Liver (tissue), 9 donors: ENCODE measurements around the gene EPB41L3. TPM values are rescaled to one million over a fixed set of nuclear protein-coding genes. Genes with fewer than 3 reads are reported as not detected.

ENCODE experiments used
- DNase-seq: peaks from one replicate; pipeline ENCODE4 v3.0.0-alpha.2; 2017; ENCODE audit warnings: low spot score
- H3K27ac ChIP-seq, 2 donors: one replicate each; pipeline ENCODE4 v1.7.0; 2013; ENCODE audit warnings: inconsistent platforms in 2 of 2, low read length in 2 of 2, control low read depth in 1 of 2, low read depth in 1 of 2, mild to moderate bottlenecking in 1 of 2
- H3K27me3 ChIP-seq, 4 donors: one replicate each; pipeline versions ENCODE4 v1.6.1 to v1.7.0; 2013; ENCODE audit warnings: low read length in 3 of 4, inconsistent platforms in 1 of 4, mild to moderate bottlenecking in 1 of 4, moderate library complexity in 1 of 4; ENCODE audit not compliant: control insufficient read depth in 4 of 4, insufficient read depth in 4 of 4
- H3K36me3 ChIP-seq, 4 donors: one replicate each; pipeline versions ENCODE4 v1.6.1 to v1.7.0; 2013; ENCODE audit warnings: low read length in 3 of 4, mild to moderate bottlenecking in 3 of 4, low read depth in 1 of 4, moderate library complexity in 1 of 4; ENCODE audit not compliant: control insufficient read depth in 4 of 4, insufficient read depth in 3 of 4
- H3K4me1 ChIP-seq, 4 donors: one replicate each; pipeline versions ENCODE4 v1.6.1 to v1.7.0; 2013; ENCODE audit warnings: low read length in 3 of 4, mild to moderate bottlenecking in 3 of 4, moderate library complexity in 1 of 4; ENCODE audit not compliant: control insufficient read depth in 4 of 4, insufficient read depth in 4 of 4
- H3K4me3 ChIP-seq, 3 donors: one replicate each; pipeline versions ENCODE4 v1.6.1 to v1.7.0; 2013; ENCODE audit warnings: low read length in 3 of 3, control low read depth in 1 of 3, low read depth in 1 of 3, mild to moderate bottlenecking in 1 of 3
- H3K9ac ChIP-seq, 2 donors: one replicate each; pipeline ENCODE4 v1.7.0; 2013; ENCODE audit warnings: low read length in 2 of 2, mild to moderate bottlenecking in 2 of 2, moderate library complexity in 2 of 2, control low read depth in 1 of 2, low read depth in 1 of 2
- H3K9me3 ChIP-seq, 4 donors: one replicate each; pipeline versions ENCODE4 v1.6.1 to v1.7.0; 2013; ENCODE audit warnings: low read length in 3 of 4; ENCODE audit not compliant: control insufficient read depth in 4 of 4
- ATF3 ChIP-seq: IDR thresholded peaks from 2 replicates; pipeline ENCODE4 v1.6.1; 2016; ENCODE audit warnings: antibody characterized with exemption
- EGR1 ChIP-seq, 2 donors: IDR thresholded peaks; 2 replicates each; pipeline ENCODE4 v1.6.1; 2016 to 2018; ENCODE audit warnings: antibody characterized with exemption in 2 of 2, low read depth in 2 of 2
- FOXA2 ChIP-seq: IDR thresholded peaks from 2 replicates; pipeline ENCODE4 v1.6.1; 2016; ENCODE audit warnings: antibody characterized with exemption
- GABPA ChIP-seq, 2 donors: IDR thresholded peaks in 1 of 2; conservative IDR thresholded peaks in 1 of 2; 2 replicates each; pipeline ENCODE4 v1.6.1; 2016; ENCODE audit warnings: antibody characterized with exemption in 2 of 2, mild to moderate bottlenecking in 1 of 2, moderate library complexity in 1 of 2
- HNF4A ChIP-seq, 2 donors: conservative IDR thresholded peaks; 2 replicates each; pipeline ENCODE4 v1.6.1; 2016; ENCODE audit warnings: antibody characterized with exemption in 2 of 2, mild to moderate bottlenecking in 2 of 2
- HNF4G ChIP-seq: IDR thresholded peaks from 2 replicates; pipeline ENCODE4 v1.6.1; 2016; ENCODE audit warnings: antibody characterized with exemption
- RAD21 ChIP-seq, 2 donors: IDR thresholded peaks; 2 replicates each; pipeline ENCODE4 v1.6.1; 2016; ENCODE audit warnings: antibody characterized with exemption in 2 of 2, mild to moderate bottlenecking in 2 of 2
- TAF1 ChIP-seq: conservative IDR thresholded peaks from 2 replicates; pipeline ENCODE4 v1.6.1; 2016; ENCODE audit warnings: antibody characterized with exemption, mild to moderate bottlenecking
- ZBTB33 ChIP-seq: IDR thresholded peaks from 2 replicates; pipeline ENCODE4 v1.6.1; 2016; ENCODE audit warnings: antibody characterized with exemption
- WGBS: extraction: QIAGEN DNeasy Blood & Tissue Kit; methylation state at CpG from one replicate; pipeline ENCODE4 v1.1.7; 2013; 5-methylcytosine and 5-hydroxymethylcytosine counted together
- polyA plus RNA-seq, 2 donors: library from polyadenylated mRNA; stranded (reverse) in 1 of 2; unstranded in 1 of 2; fragments of 200-250 nt in 1 of 2; fragments of >200 nt in 1 of 2; fragmentation: Nextera tagmentation in 1 of 2; extraction: Ambion mirVana in 1 of 2; gene quantifications; one replicate each; pipeline versions ENCODE4 v1.2.1 to v1.2.3, GENCODE V29; 2013 to 2015
- total RNA-seq, 2 donors: library from RNA; depleted of rRNA; stranded (reverse); fragments of >200 nt; gene quantifications; one replicate each; pipeline ENCODE4 v1.2.3, GENCODE V29; 2014
- TF ChIP-seq, protein P1 (sequence below): IDR thresholded peaks from 2 replicates; pipeline ENCODE4 v1.6.1; 2016; ENCODE audit warnings: antibody characterized with exemption, mild to moderate bottlenecking
- TF ChIP-seq, protein P2 (sequence below): IDR thresholded peaks from 2 replicates; pipeline ENCODE4 v1.6.1; 2016; ENCODE audit warnings: antibody characterized with exemption
- donor health status: healthy.
- donor health status: healthy.
- donor health status: healthy.
- donor health status: healthy.
- donor health status: healthy.

EPB41L3 gene
- total and polyA plus RNA-seq, 4 donors = 1.4 to 14.5 (median 5.1) TPM

- Histone ChIP-seq H3K27ac (no peak overlapping the region), H3K9me3 (no peaks in the 10 kb centered on the region), H3K9ac (no peak overlapping the region), H3K4me3 (no peak overlapping the region), H3K36me3 (no peaks in the 10 kb centered on the region), H3K4me1 (no peaks in the 10 kb centered on the region), H3K27me3 (no peaks in the 10 kb centered on the region)
- no peak for DNase-seq
- 81% methylated on average over 3 of the region's 3 CpGs for WGBS
- no peak for TF ChIP-seq FOXA2
These were observed 154.9 kb downstream of the EPB41L3 start for GRCh38 chr18:5388896-5389295.

GRCh38 chr18:5380586-5380985, 163.2 kb downstream of the EPB41L3 start:
- Histone ChIP-seq H3K4me3 (no peak overlapping the region), H3K36me3 (no peaks in the 10 kb centered on the region), H3K9me3 (no peaks in the 10 kb centered on the region), H3K27me3 (no peaks in the 10 kb centered on the region), H3K4me1 (no peaks in the 10 kb centered on the region), H3K27ac (no peak overlapping the region), H3K9ac (no peak overlapping the region)
- no peak for TF ChIP-seq FOXA2
- TF ChIP-seq ATF3 = no peak
- WGBS = 68% methylated on average over 2 of the region's 2 CpGs
- DNase-seq = no peak

- no peaks in the 10 kb centered on the region for H3K27me3 ChIP-seq
- no peak for DNase-seq
- TF ChIP-seq TAF1 (no peak), RAD21 (IDR thresholded peaks at IDR 0.05) (no peak), EGR1 (IDR thresholded peaks at IDR 0.05; ENCODE audit: low read depth in 2 of 2) (no peak), GABPA (IDR thresholded peaks at IDR 0.05 in 1 of 2, conservative IDR thresholded peaks at IDR 0.05 in 1 of 2) (no peak), HNF4G (no peak), HNF4A (conservative IDR thresholded peaks at IDR 0.05) (no peak), ZBTB33 (no peak)
- TF ChIP-seq, protein P1, sequence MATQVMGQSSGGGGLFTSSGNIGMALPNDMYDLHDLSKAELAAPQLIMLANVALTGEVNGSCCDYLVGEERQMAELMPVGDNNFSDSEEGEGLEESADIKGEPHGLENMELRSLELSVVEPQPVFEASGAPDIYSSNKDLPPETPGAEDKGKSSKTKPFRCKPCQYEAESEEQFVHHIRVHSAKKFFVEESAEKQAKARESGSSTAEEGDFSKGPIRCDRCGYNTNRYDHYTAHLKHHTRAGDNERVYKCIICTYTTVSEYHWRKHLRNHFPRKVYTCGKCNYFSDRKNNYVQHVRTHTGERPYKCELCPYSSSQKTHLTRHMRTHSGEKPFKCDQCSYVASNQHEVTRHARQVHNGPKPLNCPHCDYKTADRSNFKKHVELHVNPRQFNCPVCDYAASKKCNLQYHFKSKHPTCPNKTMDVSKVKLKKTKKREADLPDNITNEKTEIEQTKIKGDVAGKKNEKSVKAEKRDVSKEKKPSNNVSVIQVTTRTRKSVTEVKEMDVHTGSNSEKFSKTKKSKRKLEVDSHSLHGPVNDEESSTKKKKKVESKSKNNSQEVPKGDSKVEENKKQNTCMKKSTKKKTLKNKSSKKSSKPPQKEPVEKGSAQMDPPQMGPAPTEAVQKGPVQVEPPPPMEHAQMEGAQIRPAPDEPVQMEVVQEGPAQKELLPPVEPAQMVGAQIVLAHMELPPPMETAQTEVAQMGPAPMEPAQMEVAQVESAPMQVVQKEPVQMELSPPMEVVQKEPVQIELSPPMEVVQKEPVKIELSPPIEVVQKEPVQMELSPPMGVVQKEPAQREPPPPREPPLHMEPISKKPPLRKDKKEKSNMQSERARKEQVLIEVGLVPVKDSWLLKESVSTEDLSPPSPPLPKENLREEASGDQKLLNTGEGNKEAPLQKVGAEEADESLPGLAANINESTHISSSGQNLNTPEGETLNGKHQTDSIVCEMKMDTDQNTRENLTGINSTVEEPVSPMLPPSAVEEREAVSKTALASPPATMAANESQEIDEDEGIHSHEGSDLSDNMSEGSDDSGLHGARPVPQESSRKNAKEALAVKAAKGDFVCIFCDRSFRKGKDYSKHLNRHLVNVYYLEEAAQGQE = no peak
- TF ChIP-seq, protein P2, sequence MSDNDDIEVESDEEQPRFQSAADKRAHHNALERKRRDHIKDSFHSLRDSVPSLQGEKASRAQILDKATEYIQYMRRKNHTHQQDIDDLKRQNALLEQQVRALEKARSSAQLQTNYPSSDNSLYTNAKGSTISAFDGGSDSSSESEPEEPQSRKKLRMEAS = no peak
- no peaks in the 10 kb centered on the region for H3K9me3 ChIP-seq
- H3K4me3 ChIP-seq = no peak overlapping the region
- H3K36me3 ChIP-seq = no peaks in the 10 kb centered on the region
- no peak overlapping the region for H3K9ac ChIP-seq
- WGBS = 80% methylated on average over 4 of the region's 4 CpGs
- H3K4me1 ChIP-seq = no peaks in the 10 kb centered on the region
- H3K27ac ChIP-seq = no peak overlapping the region
These were observed 166.8 kb downstream of the EPB41L3 start for GRCh38 chr18:5376986-5377385.
